ENCODE results near the gene INKA2.

DNA sequence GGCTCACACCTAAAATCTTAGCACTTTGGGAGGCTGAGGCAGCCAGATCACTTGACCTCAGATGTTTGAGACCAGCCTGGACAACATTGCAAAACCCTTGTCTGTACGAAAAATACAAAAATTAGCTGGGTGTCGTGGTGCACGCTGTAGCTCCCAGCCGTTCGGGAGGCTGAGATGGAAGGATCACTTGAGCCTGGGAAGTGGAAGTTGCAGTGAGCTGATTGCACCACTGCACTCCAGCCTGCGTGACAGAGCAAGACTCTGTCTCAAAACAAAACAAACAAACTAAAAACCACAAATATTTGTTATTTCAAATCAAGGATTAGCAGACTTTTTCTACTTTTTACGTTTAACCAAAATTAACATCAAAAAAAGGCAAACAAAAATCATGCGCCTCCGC, 31.3 kb downstream of the INKA2 start:
- TF ChIP-seq ZNF114 (CRISPR knock-in tag; IDR thresholded peaks at IDR 0.05), result no peak
- TF ChIP-seq, protein P1, sequence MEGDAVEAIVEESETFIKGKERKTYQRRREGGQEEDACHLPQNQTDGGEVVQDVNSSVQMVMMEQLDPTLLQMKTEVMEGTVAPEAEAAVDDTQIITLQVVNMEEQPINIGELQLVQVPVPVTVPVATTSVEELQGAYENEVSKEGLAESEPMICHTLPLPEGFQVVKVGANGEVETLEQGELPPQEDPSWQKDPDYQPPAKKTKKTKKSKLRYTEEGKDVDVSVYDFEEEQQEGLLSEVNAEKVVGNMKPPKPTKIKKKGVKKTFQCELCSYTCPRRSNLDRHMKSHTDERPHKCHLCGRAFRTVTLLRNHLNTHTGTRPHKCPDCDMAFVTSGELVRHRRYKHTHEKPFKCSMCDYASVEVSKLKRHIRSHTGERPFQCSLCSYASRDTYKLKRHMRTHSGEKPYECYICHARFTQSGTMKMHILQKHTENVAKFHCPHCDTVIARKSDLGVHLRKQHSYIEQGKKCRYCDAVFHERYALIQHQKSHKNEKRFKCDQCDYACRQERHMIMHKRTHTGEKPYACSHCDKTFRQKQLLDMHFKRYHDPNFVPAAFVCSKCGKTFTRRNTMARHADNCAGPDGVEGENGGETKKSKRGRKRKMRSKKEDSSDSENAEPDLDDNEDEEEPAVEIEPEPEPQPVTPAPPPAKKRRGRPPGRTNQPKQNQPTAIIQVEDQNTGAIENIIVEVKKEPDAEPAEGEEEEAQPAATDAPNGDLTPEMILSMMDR (conservative IDR thresholded peaks at IDR 0.05; ENCODE audit: low read depth in 2 of 2), result no peak
- TF ChIP-seq CREB1 (CRISPR knock-in tag; IDR thresholded peaks at IDR 0.05; ENCODE audit: low read depth), result no peak
- TF ChIP-seq EZH2phosphoT487 (IDR thresholded peaks at IDR 0.05; ENCODE audit: unreplicated experiment), result no peak
